Putamen (tissue), 1 donor: ENCODE measurements around the gene CBX2.
"Not testable (repeated sequence)": the region's sequence is repeated elsewhere in the genome, so short reads cannot be mapped to it uniquely, and the experiment has no call there.

Experiments used
- DNase-seq: peaks from one replicate; pipeline ENCODE4 v3.0.0-alpha.2; 2016; ENCODE audit warnings: low spot score

The CBX2 gene

DNA sequence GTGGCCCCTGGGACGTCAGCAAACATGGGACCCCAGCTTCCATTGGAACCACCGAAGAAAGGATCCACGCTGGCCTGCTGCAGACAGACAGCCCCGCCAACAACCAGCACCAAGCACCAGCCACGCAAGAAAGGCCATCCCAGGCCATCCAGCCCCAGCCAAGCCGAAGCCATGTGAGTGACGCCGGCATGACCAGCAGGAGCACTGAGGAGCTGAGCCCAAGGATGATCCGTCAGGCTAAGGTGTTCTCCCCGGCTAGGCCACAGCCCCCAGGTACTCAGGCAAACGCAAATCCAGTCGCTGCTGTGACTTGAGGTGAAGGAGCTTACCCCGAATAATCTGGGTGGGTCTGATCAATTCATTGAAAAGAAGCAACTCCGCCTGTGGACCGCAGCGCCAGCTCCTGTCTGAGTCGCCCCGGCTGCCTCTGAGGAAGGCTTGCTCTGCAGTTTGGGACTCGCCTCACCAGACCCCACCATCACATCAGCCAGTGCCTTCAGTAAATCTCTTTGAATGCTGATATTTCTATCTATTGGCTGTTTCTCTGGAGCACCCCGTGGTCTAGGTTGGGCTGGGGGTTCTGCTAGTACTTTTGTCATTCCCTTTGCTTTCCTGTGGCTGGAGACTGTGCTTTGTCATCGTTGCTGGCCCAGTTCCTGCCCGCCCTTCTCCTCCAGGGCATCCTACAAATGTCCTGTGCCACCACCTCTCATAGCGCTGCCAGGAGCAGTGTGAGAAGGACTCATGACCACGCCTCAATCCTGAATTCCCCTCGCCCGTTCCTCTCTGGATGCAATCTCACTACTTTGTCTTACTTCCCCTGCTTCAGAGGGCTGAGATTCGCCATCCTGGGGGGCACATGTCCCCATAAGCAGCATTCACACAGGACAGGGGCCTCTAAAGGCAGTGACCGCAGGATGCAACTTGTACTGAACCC, 8.1 kb upstream of the CBX2 start:
- DNase-seq: no peak

DNA sequence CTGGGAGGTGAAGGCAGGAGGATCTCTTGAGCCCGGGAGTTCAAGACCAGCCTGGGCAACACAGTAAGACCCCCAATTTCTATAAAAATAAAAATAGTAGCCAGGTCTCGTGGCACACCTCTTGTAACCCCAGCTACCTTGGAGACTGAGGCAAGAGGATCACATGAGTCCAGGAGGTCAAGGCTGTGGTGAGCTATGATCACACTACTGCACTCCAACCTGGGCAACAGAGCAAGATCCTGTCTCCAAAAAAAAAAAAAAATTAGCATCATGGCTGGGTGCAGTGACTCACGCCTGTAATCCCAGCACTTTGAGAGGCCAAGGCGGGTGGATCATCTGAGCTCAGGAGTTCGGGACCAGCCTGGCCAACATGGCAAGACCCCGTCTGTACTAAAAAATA, 6.7 kb upstream of the CBX2 start:
- DNase-seq: no peak

DNA sequence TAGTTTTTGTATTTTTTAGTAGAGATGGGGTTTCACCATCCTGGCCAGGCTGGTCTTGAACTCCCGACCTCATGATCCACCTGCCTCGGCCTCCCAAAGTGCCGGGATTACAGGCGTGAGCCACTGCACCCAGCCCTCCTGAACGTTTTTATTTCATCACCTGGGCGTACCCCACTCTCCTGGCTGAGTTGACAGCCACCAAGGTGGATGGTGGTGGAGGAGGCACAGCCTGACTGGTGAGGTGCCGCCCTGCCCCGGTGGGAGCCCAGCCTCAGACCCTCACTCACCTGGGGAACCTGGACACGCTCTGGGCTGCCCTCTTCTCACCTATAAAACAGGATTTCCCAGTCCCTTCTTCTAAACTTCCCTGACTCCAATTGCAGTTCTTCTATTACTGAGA, 5.2 kb upstream of the CBX2 start:
- DNase-seq: not testable (repeated sequence)

DNA sequence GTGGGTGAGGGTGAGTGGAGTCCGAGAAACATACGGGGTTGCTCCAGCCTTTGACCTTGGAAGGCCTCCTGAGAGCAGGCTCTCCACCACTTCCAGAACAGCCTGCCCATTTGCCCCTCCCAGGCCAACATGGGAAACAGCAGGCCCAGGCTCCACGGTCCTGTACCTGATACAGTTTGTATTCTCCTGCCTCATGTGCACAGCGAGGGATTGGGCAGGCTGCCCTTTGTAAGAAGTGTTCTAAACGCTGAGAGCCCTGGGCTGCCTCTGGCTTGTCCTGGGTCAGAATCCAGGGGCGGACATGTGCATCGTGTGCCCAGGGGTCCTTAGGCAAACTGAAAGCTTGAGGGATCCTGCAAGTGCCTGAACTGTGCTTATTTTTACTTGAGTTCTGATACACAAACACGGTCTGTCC, 3.4 kb upstream of the CBX2 start:
- DNase-seq: no peak

DNA sequence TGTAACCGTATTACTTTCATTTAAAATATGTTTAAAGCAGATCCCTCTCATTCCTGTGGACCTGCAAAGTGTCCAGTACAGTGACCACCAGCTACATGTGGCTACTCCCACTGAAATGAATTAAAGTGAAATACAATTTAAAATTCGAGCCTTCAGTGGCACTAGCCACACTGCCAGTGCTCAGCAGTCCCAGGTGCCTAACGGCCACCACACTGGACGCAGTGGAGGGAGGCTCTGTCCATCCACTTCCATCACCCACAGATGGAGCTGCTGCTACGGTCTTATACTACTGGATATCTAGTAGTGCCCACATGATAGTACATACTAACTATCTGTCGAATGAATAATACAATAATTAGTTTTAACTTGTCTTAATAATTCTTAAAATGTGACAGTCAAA, 2.3 kb upstream of the CBX2 start:
- no peak for DNase-seq

DNA sequence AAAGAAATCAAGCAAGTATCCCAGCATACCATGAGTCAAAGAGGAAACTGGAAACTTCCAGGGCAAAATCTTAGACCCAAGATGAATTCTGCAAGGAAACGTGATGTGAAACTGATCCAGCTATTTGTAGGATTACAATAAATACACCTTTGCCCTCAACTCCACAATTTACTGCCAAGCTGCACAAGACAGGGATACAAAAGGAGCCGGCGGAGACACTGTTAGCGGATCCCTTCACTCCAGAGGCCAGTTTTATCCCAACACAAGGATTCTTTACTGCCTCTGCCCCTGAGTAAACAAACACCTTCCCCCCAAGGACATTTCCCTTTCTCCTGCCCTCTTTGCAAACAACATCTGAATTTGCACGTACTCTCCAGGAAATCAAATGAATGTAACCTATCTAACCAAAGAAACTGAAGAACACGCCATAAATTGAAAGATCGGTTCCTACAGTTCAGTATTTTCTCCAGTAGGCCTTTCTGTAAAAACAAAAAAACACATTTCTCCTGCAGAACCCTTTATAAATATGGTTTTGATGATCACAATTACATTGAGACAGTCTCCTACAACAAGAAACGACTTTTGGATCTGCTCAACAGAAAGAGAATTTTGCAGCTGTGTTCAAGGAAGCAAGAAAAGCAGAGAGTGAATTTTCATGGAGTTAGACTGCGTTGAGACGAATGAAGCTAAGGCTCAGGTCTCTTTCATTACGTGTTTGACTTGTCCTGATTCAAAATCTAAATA, 1.4 kb upstream of the CBX2 start:
- no peak for DNase-seq

DNA sequence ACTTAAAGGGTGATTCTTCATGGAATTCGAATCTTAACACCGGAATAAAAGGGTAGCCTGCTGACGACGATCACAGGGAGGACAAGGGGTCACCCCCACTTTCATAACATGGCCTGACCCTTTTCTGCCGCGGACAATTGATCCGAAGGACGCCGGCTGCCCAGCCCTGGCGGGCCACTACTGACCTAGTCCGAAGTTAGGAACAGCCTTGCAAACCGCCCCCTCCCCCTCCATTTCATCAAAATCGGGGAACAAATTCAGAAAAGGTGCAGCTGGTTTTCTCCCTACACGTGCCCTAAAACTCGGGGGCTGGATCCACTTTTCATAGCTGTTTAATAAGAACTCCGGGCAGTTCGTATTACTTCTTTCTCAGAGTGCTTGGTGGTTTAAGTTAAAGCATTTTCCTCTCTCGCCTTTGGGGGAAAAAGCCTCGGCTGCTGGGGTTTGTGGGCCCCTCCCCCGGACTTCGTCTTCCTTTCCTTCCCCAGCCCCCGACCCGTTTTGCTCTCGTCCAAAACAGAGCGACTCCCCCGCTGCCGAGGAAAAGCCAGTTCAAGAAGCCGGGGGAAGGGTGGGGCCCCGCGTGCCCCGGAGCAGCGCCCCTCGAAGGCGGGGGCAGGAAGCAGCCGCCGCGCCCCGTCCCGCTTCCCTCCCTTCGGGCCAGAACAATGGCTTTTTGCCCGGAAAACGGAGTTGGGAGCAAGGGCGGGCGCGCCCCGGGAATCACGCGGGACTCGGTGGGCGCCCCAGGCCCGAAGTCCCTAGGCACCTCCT, 641 bp upstream of the CBX2 start:
- DNase-seq: peak; percentile 55

DNA sequence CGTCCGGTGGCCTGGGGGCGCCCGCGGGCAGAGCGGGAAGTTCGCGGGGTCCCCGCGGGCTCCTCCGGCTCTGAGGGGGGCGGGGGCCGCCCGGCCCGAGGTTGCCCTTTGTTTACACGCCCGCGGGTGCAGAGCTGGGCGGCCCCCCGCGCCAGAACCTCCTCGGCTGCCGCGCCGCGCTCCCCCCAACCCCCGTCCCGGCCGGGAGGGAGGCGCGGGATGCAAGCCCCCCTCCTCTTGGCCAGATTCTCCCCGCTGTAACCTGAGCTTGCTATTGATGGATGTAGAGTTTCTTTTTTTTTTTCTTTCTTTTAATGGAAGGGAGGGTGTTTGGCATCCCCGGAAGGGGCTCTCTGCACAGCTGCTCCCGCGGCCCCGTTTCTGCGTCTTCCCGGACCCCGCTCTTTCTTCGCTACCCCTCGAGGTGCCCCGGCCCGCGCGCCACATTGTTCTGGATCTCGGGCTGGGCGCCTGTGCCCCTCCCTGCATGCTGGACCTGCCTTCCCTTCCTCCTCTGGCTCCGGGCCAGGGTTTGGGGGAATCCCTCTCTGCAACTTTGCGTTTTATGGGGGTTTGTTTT, 646 bp downstream of the CBX2 start:
- DNase-seq: no peak

DNA sequence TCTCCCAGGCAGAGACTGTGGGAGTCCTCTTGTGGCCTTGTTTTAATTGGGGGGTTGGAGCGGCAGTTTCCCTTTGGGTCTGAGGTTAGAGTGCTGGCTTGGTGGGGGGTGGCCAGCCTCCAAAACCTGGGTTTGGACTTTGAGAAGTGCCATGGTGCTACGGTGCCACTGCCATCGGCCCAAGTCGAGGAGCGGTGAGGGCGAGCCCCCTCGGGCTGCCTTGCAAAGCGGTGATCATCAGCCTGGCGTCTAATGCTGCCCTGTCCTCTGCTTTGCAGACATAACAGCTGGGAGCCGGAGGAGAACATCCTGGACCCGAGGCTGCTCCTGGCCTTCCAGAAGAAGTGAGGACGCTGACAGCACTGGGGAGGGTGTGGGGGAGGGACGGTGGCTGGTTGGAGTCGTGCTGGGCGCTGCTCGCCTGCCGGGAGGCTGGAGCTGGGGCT, 1.2 kb downstream of the CBX2 start:
- DNase-seq: no peak

DNA sequence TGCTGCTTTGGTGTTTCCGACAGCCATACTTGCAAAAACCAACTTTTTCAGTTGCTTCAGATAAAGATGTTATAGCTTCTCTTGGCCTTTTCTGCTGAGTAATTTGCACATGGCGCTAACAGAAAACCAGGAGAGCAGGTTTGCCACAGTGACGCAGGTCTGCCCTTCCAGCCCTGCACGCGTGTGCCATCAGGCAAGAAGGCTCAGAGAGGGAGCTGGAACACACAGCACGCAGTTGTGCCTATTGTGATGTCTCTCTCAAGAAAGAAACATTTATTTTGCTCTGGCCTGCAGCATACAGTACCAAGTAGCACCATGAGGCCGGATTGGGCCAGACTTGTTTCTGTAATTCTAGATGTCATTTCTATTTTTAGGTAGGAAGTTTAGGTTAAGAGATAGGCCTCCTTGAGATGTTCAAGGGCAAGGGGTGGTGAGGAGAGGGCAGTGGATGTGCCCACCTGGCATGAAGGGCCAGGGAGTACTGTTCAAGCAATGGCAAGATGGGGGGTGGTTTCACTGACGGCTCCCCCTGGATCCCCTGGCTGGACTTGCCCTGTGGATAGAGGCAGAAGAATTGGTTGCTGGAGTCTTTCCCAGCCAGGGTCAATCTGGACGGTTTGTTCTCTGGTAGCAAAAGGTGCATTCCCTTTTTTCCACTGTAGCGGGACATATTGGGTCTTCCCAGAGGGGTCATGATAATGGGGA, 1.9 kb downstream of the CBX2 start:
- DNase-seq: no peak

DNA sequence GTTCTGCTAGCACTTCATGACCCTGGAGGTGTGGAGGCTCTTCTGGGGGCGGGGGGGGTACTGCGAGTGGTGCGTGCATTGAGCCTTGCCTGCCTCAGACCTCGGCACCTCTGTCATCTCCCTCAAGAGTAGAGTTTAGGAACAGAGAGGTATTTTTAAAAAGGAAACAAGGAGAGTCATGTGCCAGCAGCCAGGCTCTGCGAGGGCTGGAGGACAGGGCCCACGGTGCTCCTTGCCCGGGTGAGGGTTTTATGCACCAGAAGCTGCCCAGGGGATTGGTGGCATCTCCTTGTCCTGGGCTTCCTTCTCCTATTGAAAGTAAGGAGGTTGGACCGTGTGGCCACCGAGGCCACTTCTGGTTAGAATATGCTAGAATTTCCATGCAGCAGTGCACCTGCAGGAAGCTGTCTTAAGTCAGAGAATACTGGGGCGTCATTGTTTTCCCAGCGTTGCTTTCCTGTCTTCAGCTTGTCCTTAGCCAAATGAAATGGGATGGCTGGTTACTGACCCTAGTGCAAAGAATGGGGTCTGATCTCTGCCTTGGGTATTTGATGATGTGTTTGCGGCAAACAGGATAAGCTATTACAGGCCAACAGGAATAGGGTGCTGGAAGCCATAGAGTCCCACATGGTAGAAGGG, 3.2 kb downstream of the CBX2 start:
- DNase-seq: no peak

DNA sequence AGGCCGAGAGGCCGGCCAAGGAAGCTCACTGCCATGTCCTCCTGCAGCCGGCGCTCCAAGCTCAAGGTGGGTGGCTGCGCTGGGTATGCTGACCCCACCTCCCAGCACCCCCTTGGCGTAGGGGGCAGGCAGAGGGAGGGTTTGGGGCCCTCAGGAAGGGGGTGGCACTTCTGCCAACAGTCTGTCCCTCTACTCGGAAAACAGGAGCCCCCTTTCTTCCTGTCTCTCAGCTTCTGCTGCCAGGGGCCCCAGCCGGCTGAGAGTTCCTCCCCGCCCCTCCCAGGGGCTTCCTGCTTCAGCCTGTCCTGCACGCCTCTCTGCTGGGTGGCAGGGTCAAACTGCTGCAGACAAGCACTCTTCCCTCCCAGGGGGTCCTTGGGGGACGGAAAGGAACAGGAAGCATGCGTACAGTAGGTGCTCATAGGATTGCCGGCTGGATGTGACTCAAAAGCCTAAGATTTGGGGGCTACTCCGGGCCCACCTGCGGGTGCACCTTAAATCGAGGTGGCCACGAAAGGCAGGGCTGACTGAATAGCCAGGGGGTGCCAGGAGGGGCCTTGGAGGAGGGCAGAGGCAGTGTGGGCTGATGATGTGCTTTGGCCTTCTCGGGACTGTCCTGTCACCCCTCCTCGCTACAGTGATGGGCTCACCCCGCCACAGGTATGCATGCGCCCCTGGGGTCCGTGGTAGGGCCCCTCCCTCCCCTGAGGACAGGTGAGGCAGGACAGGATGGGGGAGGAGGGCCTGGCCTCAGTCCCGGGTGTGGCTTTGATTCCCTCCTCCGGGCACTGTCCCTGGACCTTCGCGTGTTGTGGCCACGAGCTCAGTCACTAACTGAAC, 4.0 kb downstream of the CBX2 start:
- DNase-seq: no peak

DNA sequence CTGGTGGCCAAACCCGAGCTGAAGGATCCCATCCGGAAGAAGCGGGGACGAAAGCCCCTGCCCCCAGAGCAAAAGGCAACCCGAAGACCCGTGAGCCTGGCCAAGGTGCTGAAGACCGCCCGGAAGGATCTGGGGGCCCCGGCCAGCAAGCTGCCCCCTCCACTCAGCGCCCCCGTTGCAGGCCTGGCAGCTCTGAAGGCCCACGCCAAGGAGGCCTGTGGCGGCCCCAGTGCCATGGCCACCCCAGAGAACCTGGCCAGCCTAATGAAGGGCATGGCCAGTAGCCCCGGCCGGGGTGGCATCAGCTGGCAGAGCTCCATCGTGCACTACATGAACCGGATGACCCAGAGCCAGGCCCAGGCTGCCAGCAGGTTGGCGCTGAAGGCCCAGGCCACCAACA, 5.9 kb downstream of the CBX2 start:
- no peak for DNase-seq

DNA sequence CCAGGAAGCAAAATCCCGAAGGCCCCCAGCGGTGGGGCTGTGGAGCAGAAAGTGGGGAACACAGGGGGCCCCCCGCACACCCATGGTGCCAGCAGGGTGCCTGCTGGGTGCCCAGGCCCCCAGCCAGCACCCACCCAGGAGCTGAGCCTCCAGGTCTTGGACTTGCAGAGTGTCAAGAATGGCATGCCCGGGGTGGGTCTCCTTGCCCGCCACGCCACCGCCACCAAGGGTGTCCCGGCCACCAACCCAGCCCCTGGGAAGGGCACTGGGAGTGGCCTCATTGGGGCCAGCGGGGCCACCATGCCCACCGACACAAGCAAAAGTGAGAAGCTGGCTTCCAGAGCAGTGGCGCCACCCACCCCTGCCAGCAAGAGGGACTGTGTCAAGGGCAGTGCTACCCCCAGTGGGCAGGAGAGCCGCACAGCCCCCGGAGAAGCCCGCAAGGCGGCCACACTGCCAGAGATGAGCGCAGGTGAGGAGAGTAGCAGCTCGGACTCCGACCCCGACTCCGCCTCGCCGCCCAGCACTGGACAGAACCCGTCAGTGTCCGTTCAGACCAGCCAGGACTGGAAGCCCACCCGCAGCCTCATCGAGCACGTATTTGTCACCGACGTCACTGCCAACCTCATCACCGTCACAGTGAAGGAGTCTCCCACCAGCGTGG, 6.5 kb downstream of the CBX2 start:
- DNase-seq: no peak

DNA sequence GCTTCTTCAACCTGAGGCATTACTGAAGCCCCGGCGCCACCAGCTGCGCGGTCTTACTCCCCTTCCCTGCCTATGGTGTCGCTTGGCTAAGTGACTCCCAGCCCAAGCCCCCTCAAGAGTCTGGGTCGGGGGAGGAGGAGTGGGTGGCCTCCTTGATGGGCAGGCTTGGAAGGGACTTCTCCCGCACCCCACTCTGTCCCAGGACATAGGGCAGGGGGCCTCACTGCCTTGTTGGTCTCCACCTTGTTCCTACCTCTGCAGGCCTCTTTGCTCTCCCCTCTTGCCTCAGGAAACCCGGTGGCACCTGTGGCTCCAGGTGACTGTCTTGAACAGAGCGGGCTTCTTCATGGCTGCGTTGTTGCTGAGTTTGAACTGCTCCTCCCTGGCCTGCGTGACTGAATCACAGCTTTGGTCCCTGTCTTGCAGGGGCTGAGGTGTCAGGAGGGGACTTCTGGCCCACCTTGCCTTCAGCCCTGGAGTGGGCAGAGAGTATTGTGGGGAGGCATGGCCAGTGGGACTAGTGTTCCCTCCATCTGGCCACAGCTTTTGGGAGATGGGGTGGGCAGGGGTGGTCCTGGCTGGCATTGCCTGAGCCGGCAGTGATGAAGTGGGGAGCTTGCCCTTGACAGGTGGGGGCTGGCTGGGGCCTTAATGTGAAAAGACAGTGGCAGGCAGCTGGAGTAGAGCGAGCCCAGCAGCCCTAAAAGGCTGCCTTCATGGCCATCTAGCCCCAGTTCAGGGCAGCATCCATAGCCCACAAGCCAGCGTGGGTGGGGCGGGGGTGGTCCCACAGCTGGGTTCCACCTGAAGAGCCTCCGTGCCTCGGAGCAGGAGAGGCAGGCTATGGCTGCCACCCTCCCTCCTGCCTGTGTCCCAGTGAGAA, 7.3 kb downstream of the CBX2 start:
- DNase-seq: no peak

DNA sequence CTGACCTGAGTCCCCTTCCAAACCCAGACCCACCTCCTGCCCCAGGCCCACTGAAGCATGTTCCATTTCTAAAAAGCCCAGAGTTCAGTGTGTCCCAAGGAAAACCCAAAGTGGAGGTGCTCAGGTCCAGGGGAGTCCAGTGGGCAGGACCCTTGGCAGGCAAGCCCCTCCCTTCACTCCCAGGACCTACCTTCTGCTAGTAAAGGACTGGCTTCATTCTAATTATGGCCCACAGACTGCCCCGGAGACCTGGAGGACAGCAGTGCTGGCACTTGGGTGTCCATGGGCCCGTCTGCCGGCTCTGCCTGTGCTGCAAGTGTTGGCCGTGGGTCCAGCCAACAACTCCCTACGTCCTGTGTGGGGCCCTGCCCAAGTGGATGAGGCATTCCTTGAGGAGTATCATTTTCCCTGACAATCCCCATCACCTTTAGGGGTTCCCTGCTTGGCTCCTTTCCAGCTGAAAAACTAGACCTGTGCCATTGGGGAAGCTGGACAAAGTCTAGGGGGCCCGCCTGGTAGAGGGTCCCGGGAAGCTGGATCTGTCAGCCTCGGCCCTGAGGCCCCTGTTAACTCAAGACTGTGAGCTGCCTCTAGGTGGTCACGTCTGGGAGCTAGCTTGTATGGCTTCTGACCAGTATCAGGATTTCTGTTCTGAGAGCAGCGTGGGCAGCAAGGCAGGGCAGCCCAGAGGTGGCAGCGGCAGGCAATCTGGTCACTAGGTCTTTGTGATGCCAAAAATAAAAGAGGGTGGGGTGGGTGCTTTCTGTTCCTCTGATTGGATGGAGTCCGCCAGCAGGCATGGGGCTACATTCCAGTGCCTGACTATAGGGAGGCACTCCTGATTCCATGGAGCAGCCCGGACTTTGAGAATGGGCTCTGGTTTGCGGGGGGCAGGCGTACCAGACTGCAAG, 8.2 kb downstream of the CBX2 start:
- DNase-seq: no peak

DNA sequence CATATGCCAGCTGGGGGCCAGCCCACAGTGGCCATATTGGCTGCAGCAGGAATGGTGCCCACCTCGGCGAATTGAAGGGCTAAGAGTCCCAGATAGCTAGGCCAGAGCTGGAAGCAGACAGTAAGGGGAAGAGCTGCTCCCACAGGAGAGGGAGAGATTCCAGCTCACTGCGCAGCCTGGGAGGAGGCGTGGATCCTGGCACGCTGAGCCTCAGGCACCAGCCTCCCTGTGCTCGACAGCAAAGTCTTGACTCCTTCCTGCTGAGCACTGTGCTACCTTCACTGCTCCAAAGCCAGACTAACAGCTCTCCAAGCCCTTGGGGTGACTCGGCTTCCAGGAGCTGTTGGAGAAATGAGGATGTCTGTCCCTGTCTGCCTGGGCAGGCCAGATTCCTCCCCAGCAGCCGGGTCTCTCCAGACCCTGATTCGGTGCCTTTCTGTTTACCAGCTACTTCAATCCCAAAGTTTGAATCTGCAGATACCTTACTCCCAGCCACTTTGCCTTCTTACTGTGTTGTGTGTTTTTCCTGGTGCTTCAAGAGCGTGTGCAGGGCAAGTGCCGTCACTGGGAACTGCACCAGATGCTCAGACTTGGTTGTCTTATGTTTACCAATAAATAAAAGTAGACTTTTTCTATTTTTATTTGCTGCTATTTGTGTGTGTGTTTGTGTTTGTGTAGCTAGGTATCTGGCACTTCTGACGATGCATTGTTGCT, 9.1 kb downstream of the CBX2 start:
- DNase-seq: no peak
